ENCODE results near the gene MYH14.

DNA sequence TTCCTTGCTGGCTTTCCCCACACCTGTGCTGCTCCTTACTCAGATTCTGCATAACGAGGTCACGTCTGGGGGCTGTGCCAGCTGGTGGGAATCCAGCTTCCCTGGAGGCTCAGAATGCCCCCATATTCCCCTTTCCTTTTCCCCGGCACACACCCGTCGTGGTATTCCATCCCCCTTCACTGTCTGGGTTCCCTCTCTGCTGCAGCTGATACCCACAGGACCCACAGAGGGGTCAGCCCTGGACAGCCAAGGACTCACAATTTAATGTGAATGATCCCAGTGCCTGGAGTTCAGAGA, 4.2 kb upstream of the MYH14 start:
- TF ChIP-seq, protein P1, sequence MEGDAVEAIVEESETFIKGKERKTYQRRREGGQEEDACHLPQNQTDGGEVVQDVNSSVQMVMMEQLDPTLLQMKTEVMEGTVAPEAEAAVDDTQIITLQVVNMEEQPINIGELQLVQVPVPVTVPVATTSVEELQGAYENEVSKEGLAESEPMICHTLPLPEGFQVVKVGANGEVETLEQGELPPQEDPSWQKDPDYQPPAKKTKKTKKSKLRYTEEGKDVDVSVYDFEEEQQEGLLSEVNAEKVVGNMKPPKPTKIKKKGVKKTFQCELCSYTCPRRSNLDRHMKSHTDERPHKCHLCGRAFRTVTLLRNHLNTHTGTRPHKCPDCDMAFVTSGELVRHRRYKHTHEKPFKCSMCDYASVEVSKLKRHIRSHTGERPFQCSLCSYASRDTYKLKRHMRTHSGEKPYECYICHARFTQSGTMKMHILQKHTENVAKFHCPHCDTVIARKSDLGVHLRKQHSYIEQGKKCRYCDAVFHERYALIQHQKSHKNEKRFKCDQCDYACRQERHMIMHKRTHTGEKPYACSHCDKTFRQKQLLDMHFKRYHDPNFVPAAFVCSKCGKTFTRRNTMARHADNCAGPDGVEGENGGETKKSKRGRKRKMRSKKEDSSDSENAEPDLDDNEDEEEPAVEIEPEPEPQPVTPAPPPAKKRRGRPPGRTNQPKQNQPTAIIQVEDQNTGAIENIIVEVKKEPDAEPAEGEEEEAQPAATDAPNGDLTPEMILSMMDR (IDR thresholded peaks at IDR 0.05): no peak
- no peak for TF ChIP-seq POLR2A (IDR thresholded peaks at IDR 0.05)

All from breast epithelium (tissue), 3 donors.